ENCODE data around the gene SCAPER. TPM values are rescaled to one million over a fixed set of nuclear protein-coding genes. Genes with fewer than 3 reads are reported as not detected.
A peak's percentile ranks its signal among the peaks of the same experiment; 100 is the strongest.

The SCAPER gene
- total RNA-seq, 1 experiment from 2014 or later, result 10.3 TPM

DNA sequence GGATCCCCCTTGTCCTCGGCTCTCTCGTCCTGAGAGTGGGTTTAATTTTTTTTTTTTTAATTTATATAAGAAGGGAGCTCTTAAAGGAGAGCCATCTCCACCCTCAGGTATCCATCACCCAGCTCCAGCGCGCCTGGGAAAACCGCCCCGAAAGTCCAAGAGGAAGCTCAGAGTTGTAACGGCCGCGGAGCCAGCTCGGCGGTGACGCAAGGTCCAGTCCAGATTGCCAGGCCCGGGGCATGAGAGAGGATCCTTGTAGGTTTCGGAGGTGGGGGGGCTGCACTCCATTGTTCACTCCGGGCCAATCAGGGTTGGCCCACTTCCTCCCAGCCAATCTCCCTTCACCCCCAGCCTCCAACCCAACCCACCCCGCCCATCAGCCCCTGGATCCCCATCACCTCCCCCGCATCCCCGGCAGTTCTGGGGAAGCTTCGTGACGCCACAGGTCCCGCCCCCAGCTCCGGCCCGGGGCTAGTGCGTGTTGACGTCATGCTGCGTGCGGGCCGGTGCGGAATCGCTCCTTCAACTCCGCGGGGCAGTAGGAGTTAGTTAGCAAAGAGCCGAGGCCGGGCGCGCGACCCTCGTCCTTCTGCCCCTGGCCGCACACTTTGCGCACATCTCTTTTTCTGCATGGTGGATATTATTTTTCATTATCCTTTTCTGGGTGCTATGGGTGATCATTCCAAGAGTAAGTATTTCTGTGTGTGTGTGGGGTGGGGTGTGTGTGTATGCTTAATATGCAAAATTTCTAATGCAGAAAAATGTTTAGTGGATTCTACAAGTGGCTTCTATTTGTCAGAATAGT is 568.7 kb downstream of the SCAPER start, which contains the start of gene ISL2 (continued):
- peak; percentile 36; the same call in 1 of the 2 replicates for TF ChIP-seq FOXP4 (CRISPR knock-in tag; IDR thresholded peaks at IDR 0.05)
- no peak for TF ChIP-seq ZNF138 (CRISPR knock-in tag; conservative IDR thresholded peaks at IDR 0.05)

- Mint-ChIP-seq H3K4me1 (peaks cover 42% of the 10 kb centered on the region), H3K27me3 (ENCODE audit: low read depth) (peaks cover 85% of the 10 kb centered on the region), H3K36me3 (no peaks in the 10 kb centered on the region), H3K9me3 (no peaks in the 10 kb centered on the region), H3K27ac (peak overlapping the region; percentile 66; the same call in 1 of the 2 replicates), H3K4me3 (peak overlapping the region; percentile 73)
- DNase-seq (ENCODE audit: low spot score) (peak; percentile 63), ATAC-seq (peak; percentile 3; the same call in 1 of the 2 replicates)
- ChIA-PET POLR2A (interaction anchor here (0.6 to 2.5 kb wide), 8 partner anchors 11 to 1173 kb away, joined by 3 to 29 read pairs (median 4); partner anchors contain the start of gene ETFA), CTCF (interaction anchor here (0.6 to 3.3 kb wide), 12 partner anchors 11 to 532 kb away, joined by 3 to 22 read pairs (median 4); partner anchors contain the start of gene ETFA)
- TF ChIP-seq ZNF263 (CRISPR knock-in tag; IDR thresholded peaks at IDR 0.05; ENCODE audit: low read depth) (0 out of 2 replicates have a peak, but pooled peaks have one; percentile 11), IRF1 (CRISPR knock-in tag; IDR thresholded peaks at IDR 0.05) (peak; percentile 79; the same call in 1 of the 2 replicates), GABPB1 (CRISPR knock-in tag; IDR thresholded peaks at IDR 0.05) (no peak), RORB (CRISPR knock-in tag; IDR thresholded peaks at IDR 0.05) (no peak), MYBL2 (CRISPR knock-in tag; IDR thresholded peaks at IDR 0.05) (peak; percentile 84; the same call in 1 of the 2 replicates), FOXP1 (CRISPR knock-in tag; IDR thresholded peaks at IDR 0.05; ENCODE audit: borderline replicate concordance) (peak; percentile 93), SMAD3 (CRISPR knock-in tag; IDR thresholded peaks at IDR 0.05; ENCODE audit: borderline replicate concordance) (peak; percentile 73; the same call in 1 of the 2 replicates), FOXP4 (CRISPR knock-in tag; IDR thresholded peaks at IDR 0.05) (peak; percentile 83), FOXK1 (CRISPR knock-in tag; IDR thresholded peaks at IDR 0.05) (peak; percentile 71; the same call in 1 of the 2 replicates), ZNF219 (CRISPR knock-in tag; IDR thresholded peaks at IDR 0.05; ENCODE audit: borderline replicate concordance) (0 out of 2 replicates have a peak, but pooled peaks have one; percentile 57), TEAD1 (CRISPR knock-in tag; IDR thresholded peaks at IDR 0.05) (peak; percentile 68), HMGA2 (CRISPR knock-in tag; IDR thresholded peaks at IDR 0.05) (no peak), ATF2 (CRISPR knock-in tag; IDR thresholded peaks at IDR 0.05; ENCODE audit: borderline replicate concordance, low read depth) (peak; percentile 52; the same call in 1 of the 2 replicates), HMGXB4 (CRISPR knock-in tag; IDR thresholded peaks at IDR 0.05) (peak; percentile 56; the same call in 1 of the 2 replicates), ZNF317 (CRISPR knock-in tag; IDR thresholded peaks at IDR 0.05; ENCODE audit: borderline replicate concordance, low read depth) (no peak)
- TF ChIP-seq, protein P1, sequence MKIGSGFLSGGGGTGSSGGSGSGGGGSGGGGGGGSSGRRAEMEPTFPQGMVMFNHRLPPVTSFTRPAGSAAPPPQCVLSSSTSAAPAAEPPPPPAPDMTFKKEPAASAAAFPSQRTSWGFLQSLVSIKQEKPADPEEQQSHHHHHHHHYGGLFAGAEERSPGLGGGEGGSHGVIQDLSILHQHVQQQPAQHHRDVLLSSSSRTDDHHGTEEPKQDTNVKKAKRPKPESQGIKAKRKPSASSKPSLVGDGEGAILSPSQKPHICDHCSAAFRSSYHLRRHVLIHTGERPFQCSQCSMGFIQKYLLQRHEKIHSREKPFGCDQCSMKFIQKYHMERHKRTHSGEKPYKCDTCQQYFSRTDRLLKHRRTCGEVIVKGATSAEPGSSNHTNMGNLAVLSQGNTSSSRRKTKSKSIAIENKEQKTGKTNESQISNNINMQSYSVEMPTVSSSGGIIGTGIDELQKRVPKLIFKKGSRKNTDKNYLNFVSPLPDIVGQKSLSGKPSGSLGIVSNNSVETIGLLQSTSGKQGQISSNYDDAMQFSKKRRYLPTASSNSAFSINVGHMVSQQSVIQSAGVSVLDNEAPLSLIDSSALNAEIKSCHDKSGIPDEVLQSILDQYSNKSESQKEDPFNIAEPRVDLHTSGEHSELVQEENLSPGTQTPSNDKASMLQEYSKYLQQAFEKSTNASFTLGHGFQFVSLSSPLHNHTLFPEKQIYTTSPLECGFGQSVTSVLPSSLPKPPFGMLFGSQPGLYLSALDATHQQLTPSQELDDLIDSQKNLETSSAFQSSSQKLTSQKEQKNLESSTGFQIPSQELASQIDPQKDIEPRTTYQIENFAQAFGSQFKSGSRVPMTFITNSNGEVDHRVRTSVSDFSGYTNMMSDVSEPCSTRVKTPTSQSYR (CRISPR knock-in tag; IDR thresholded peaks at IDR 0.05), result peak; percentile 82; the same call in 1 of the 2 replicates
- TF ChIP-seq, protein P2, sequence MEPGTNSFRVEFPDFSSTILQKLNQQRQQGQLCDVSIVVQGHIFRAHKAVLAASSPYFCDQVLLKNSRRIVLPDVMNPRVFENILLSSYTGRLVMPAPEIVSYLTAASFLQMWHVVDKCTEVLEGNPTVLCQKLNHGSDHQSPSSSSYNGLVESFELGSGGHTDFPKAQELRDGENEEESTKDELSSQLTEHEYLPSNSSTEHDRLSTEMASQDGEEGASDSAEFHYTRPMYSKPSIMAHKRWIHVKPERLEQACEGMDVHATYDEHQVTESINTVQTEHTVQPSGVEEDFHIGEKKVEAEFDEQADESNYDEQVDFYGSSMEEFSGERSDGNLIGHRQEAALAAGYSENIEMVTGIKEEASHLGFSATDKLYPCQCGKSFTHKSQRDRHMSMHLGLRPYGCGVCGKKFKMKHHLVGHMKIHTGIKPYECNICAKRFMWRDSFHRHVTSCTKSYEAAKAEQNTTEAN (CRISPR knock-in tag; IDR thresholded peaks at IDR 0.05), result peak; percentile 81; the same call in 1 of the 2 replicates
Observed at GRCh38 chr15:76335307-76336253, 569.6 kb downstream of the SCAPER start.

Data from WTC11 (cell line).